ENCODE measurements around the gene XRN1. TPM values are rescaled to one million over a fixed set of nuclear protein-coding genes. Genes with fewer than 3 reads are reported as not detected.
"Not testable (repeated sequence)": the region's sequence is repeated elsewhere in the genome, so short reads cannot be mapped to it uniquely, and the experiment has no call there.

XRN1 gene
- total RNA-seq, 1 experiment from 2014 or later = 28.3 TPM

DNA sequence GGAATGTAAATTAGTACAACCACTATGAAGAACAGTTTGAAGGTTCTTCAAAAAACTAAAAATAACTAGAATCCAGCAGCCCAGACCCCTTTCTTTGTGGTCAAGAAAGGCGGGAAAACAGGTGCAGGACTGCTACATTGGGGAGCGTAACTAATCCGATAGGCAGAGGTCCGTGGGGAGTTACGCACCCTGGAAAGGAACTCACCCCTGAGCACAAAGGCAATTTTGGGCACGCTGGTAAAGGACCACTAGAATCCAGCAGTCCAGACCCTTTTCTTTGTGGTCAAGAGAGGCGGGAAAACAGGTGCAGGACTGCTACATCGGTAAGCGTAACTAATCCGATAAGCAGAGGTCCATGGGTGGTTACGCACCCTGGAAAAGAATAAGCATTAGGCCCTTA is 9.7 kb downstream of the XRN1 start:
- DNase-seq (ENCODE audit: low read depth) = not testable (repeated sequence)

DNA sequence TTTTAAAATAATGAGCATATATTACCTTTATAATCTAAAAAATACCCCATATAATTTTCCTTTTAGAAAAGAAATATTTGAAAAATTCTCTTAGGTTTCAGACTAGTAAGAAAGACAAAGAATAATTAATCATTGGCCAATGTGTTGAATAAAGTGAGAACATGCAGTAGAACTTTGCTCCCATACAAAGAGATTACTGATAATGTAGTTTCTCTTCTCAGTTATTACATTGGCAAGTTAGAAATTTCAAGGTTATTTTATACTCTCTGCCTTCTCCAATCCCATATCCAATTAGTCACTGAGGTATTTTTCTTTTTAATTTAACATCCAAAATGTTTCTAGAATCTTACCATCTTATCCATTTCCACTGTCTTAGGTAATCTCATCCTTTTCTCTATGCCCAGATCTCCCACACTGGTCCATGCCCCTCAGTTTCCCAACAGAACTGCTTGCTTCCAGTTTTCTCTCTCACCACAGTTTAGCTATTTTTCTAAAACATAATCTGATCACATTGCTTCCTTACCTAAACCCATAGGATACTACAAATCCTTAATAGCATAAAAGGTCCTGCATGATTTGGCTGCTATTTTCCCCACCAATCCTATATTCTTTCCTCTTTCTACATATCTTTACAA is 10.8 kb downstream of the XRN1 start:
- DNase-seq (ENCODE audit: low read depth) = no peak

DNA sequence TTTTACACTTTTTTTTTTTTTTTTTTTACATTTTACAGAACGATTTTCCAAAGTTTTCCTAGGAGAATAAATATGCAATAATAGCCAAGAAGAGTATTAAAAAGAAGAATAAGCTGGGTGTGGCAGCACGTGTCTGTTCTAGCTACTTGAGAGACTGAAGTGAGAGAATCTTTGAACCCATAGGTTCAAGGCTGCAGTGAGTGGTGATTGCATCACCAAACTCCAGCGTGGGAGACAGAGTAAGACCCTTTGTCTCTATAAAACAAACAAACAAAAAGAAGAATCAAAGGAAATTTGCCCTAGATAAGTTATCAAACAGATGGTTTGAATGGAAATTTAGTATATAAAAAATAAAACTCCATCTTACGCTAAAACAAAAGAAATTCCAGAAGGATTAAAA is 13.3 kb downstream of the XRN1 start:
- no peak for DNase-seq (ENCODE audit: low read depth)

DNA sequence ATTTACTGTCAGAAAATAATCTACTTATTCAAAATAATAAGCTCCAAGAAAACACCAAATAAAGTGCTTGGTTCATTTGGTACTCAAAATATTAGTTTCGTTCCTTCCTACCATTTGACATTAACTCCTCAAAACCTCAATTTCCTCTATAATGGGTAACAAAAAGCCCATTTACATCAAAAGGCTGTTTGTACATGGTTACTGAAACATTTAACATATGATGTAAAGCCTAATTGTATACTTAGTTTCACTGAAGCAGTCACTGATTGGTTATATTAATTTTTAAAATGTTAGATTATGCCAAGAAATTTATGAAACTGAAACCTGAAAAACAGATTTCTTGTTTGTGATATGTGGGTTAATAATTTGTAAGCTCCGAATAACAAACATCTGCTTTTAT is 14.7 kb downstream of the XRN1 start:
- DNase-seq (ENCODE audit: low read depth) = no peak

DNA sequence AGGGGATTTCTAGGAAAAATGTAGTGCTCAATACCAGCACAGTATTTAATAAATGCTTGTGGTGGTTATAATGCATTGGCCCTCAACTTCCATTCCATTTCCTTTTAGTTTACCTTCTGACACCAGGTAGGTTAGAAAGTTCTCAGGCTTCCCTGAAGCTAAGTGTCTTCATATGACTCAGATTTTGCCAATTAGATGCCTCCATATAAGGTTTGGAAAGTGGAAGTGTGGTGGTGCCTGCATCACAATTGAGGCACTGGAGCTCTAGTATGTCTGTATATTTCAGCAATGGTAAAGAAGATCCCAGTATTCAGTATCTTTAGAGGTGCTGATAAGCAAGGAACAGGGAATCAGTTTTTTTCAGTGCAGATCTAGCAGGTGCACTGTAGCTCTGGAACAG is 18.3 kb downstream of the XRN1 start:
- no peak for DNase-seq (ENCODE audit: low read depth)

DNA sequence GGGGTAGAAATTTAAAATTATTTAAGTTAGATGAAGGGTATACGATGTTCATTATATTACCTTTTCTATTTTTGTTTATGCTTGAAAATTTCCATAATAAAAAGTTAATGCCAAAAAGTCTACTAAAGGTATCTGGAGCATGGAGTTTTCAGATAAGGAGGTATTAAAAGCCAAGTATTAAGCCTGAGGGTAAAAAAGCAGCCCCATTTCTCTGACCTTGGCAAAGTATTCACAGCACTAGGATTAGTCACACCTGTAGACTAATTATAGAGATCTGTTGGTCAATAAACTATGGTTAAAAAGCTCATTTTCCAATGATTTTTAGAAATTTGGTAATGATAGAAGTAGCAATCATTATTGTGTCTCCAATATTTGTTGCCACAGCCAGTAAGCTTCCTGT is 23.1 kb downstream of the XRN1 start:
- peak; percentile 50 for DNase-seq (ENCODE audit: low read depth)

DNA sequence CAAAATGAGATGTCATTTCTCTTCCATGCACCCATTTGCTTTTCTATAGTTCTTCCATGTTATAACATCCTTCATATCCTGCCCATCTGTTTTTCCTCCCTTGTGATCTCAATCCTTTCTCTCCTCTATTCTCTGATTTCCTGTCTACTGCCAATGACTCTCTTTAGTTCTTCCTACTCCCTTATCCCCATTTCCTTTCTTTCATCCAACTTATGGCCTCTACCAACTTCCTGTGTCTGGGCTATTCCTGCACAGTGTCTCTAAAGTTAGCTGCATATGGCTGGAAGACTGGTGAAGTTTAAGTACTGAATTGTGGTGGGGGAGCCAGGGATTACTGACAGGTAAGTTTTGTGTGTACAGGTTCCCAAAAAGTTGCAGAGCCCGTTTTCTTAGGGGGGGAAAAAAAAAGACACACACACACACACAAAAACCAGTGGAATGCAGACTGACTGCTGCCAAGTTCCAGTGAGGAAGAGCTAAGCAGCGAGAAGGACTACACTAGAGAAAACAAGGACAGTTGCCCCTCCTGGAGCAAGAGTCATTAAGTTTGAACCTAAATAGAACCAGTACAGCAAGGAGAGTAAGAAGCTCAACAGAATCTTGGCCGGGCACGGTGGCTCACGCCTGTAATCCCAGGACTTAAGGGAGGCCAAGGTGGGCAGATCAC is 28.8 kb downstream of the XRN1 start:
- no peak for DNase-seq (ENCODE audit: low read depth)

DNA sequence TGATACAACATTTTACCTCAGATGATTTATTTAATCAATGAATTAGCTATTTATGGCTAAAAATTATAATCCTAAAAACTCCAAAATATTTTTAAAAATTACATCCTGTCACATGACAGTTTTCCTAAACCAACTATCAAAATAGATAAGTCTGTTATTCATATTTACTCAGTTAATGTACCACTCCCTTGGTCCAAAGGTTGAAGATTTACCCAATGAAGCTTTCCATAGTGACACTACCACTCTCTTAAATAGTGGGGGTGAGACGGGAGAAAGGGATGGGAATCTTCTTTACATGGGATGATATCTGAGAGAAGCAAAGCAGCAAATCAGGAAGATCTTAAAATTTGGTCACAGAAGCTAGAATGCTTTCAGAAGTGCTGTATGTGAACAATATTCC is 30.5 kb downstream of the XRN1 start:
- DNase-seq (ENCODE audit: low read depth) = no peak

DNA sequence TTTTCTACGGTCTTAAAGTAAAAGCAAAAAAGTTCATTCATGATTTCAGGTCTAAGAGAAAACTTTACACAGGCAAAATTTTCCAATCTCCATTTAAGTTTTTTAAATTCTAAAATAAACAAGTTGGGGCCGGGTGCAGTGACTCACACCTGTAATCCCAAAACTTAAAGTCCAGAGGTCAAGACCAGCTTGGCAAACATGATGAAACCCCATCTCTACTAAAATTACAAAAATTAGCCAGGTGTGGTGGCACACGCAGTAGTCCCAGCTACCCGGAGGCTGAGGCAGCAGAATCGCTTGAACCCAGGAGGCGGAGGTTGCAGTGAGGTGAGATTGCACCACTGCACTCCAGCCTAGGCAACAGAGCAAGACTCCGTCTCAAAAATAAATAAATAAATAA is 47.3 kb downstream of the XRN1 start:
- peak; percentile 16 for DNase-seq (ENCODE audit: low read depth)

DNA sequence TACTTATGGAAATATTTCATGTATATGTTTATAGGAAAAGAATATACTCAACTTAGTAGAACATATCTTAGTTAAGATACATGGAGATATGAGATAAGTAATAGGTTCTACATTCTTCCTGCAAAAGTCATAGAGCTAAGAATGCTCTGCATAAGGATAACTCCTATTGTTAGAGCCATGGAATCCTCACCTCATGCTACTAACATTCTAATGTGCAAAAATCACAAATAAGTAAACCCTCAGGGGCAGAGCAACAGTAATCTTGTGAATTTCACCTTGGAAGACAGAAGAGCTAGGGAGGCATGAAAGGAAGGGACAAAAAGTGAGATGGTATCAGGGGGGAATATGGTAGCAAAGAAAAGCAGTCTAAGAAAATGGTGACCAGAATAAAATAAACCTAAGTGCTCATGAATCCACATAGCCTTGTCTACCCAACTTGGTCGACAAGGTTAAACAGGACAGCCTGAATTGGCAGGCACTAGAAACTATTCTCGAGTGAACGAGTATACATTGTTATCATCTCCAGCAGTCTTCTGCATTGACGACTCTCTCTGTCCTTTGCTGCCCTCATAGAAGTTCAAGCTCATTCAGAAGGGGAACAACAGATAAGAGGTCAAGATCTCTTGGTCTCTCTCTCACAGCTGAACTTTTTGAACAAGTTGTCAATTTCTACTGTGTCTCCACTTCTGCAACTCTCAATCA is 52.8 kb downstream of the XRN1 start:
- no peak for DNase-seq (ENCODE audit: low read depth)

DNA sequence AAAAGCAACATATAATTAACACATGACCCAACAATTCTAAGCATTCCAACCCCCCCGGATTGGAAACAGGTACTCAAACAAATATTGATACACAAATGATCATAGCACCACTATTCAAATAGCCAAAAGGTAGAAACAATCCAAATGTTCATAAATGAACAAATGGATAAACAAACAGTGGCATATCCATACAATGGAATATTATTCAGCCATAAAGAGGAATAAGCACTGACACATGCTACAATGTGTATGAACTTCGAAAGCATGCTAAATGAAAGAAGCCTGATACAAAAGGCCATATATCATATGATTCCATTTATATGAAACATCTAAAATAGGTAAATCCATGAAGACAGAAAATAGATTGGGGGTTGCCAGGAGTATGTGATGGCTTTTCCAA is 62.8 kb downstream of the XRN1 start:
- DNase-seq (ENCODE audit: low read depth) = no peak

DNA sequence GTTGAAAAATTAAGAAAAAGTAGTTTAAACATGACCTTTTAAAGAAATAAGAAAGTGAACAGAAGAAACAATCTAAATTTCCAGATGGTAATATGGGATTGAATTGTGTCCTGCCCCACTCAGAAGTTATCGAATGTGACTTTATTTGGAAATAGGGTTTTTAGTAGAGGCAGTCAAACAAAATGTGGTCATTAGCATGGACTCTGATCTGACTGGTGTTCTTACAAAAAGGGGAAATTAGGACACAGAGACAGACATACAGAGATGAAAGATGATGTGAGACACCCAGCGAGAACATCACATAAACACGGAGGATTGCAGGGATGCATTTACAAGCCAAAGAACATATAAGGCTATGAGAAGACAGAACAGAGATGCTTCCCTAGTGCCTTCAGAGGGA is 73.2 kb downstream of the XRN1 start:
- DNase-seq (ENCODE audit: low read depth) = no peak

DNA sequence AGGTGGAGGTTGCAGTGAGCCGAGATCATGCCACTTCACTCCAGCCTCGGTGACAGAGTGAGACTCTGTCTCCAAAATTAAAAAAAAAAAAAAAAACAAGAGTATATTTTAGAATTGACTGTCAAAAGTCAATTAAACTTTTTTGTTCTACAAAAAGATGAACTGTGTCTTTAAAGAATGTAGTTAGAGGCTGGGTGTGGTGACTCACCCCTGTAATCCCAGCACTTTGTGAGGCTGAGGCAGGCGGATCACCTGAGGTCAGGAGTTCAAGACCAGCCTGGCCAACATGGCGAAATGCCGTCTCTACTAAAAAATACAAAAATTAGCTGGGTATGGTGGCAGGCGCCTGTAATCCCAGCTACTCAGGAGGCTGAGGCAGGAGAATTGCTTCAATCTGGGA is 78.3 kb downstream of the XRN1 start:
- DNase-seq (ENCODE audit: low read depth) = peak; percentile 58

DNA sequence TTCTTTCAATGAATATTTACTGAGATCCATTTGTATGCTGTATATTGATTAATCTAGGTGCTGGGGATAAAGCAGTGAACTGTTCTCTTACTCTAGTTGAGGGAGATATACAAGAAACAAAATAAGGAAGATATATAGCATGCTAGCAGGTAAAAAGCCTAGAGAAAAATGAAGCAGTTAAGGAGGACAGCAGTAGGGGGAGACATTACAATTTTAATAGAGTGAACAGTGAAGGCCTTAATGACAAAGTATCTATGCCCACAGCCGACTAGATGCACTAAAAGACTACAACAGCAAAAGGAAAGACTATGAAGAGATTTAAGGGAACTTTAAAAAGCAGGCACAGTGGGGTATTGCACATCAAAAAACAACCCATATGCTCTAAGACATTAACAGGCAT is 81.4 kb downstream of the XRN1 start:
- peak; percentile 20 for DNase-seq (ENCODE audit: low read depth)

DNA sequence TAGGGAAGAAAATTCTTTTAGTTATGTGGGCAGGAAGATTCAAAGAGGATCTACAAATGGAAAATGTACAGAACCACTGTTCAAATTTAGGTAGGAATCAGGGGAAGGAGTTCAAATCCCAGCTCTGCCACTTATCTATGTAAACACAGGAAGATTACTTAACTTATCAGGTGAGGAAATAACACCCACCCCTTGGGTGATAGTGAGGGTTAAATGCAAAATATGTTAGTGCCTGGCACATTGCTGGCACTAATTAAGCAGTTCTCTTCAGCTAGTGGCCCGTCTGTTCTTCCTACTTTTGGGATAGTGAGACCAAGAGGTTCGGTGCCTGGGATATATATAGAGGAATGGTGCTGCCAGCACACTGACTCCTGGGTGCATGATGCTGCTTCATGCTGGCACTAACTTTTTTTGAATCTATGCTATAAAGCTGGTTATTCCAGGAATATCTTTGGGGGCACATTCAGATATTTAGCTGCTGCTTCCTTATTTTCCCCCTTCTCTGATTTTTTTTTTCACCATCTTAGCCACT is 83.8 kb downstream of the XRN1 start:
- no peak for DNase-seq (ENCODE audit: low read depth)

DNA sequence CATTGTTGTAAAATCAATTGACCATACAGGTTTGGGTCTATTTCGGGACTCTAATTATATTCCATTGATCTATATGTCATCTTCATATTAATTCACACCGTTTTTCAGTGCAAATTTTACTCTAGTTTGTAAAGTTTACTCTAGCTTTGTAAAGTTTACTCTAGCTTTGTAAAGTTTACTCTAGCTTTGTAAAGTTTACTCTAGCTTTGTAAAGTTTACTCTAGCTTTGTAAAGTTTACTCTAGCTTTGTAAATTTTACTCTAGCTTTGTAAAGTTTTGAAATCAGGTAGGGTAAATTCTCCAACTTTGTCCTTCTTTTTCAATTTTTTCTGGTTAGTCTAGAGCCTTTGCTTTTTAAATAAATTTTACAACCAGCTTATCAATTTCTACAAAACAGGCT is 84.4 kb downstream of the XRN1 start:
- not testable (repeated sequence) for DNase-seq (ENCODE audit: low read depth)

DNA sequence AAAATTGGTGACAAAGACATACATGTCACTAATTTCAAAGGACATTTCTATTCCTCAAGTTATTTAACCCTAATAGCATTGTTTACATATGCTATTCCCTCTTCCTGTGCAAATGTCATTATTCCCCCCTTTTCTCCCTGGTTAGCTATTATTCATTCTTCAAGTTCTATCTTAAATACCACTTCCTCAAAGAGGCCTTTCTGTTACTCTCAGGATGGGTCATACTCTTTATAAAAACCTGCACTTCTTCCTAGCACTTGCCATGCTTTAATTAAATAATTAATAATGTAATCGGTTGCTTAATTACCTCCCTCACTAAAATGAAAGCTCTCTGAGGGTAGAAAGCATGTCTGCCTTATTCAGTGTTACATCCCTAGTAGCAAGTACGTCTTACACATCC is 88.5 kb downstream of the XRN1 start:
- no peak for DNase-seq (ENCODE audit: low read depth)

DNA sequence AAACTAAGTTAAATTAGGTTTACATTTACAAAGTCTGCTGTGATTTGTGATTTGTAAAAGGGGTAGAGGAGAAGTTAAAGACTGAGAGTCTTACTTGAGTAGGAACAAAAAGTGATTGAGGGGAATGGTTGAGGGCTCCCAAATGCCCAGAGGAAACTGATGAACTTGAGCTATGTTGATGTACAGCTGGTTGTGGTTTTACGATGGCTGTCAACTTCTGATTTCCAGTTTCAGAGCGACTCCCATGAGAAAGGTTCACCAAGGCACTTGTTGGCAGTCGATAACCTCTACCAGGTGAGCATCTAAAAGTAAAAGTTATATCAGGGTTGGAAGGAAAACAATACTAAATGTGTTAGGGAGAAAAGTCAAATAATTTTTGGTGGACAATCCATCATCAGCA is 91.0 kb downstream of the XRN1 start:
- DNase-seq (ENCODE audit: low read depth) = no peak

DNA sequence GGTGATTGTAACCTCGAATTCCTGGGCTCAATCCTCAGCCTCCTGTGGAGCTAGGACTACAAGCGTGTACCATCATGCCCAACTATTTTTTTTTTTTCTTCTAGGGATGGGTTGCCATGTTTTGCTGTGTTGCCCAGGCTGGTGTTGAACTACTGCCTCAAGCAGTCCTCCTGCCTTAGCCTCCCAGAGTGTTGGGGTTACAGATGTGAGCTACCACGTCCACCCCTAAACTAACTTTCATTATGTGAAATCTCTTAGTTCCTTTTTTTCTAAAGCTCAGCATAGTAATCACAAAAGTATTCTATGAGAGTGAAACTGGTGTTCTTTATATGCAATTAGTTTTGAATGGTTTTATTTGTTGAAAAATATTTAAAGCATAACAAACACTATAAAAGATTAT is 92.1 kb downstream of the XRN1 start:
- no peak for DNase-seq (ENCODE audit: low read depth)

DNA sequence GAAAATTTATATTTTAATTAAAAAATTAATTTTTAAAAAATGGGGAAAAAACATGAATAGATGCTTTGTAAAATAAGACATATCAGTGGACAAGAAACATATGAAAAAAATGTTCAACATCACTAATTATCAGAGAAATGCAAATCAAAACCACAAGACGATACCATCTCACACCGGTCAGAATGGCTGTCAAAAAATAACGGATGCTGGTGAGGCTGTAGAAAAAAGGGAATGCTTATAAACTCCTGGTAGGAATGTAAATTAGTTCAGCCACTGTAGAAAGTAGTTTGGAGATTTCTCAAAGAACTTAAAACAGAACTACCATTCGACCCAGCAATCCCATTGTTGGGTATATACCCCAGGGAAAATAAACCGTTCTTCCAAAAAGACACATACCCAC is 93.8 kb downstream of the XRN1 start:
- DNase-seq (ENCODE audit: low read depth) = peak; percentile 64

DNA sequence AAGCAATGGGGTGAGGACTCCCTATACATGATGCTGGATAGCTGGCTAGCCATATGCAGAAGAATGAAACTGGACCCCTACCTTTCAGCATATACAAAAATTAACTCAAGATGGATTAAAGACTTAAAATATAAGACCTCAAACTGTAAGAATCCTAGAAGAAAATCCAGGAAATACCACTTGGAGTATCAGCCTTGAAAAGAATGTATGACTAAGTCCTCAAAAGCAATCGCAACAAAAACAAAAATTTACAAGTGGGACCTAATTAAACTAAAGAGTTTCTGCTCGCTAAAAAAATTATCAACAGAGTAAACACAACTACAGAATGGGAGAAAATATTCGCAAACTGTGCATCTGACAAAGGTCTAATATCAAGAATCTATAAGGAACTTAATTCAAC is 94.3 kb downstream of the XRN1 start:
- DNase-seq (ENCODE audit: low read depth) = peak; percentile 50

DNA sequence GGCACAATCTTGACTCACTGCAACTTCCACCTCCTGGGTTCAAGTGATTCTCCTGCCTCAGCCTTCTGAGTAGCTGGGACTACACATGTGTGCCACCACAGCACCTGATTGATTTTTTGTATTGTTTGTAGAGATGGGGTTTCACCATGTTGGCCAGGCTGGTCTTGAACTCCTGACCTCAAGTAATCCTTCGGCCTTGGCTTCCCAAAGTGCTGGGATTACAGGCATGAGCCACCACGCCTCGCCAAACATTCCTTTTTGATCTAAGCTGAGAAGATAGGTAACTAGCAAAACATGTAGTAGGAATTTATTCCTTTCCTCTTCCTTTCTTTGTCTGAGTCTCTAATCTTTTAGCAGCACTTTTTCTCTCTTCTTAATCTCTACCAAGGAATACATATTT is 95.1 kb downstream of the XRN1 start:
- not testable (repeated sequence) for DNase-seq (ENCODE audit: low read depth)

DNA sequence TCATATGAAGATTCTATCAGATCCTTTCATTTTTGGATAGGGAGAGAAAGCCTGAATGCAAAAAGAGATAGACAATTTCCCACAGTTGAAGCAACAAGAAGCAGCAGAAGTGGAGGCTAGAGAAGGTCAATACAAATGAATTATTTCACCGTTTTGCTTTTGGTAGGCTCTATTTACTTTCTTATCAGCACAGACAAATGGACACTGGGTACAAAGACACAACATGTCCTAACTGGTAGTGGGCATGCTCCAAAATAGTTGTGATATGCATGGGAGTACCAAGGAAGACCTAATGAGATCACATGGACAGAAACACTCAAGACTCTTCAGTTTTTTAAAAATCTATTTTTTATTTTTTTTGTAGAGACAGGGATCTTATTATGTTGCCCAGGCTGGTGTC is 99.4 kb downstream of the XRN1 start:
- DNase-seq (ENCODE audit: low read depth) = no peak
